ENCODE results near the gene CALR3.

The CALR3 gene

GRCh38 chr19:16532440-16533234 lies 36.7 kb upstream of the CALR3 start:
- no peak overlapping the region for H3K4me3 ChIP-seq (ENCODE audit: low read depth, low read length)
- peaks cover 96% of the 10 kb centered on the region for H3K36me3 ChIP-seq
- H3K9me3 ChIP-seq (ENCODE audit: severe bottlenecking): no peaks in the 10 kb centered on the region
- TF ChIP-seq CTCF (IDR thresholded peaks at IDR 0.05; ENCODE audit: low read depth, low read length): no peak
- no peak for DNase-seq
- no peaks in the 10 kb centered on the region for H3K27me3 ChIP-seq (ENCODE audit: insufficient read depth, low read depth, severe bottlenecking)
- no peak overlapping the region for H3K27ac ChIP-seq

- H3K4me3 ChIP-seq (ENCODE audit: low read depth, low read length): no peak overlapping the region
- no peak for TF ChIP-seq CTCF (IDR thresholded peaks at IDR 0.05; ENCODE audit: low read depth, low read length)
- H3K9me3 ChIP-seq (ENCODE audit: severe bottlenecking): no peaks in the 10 kb centered on the region
- no peaks in the 10 kb centered on the region for H3K27me3 ChIP-seq (ENCODE audit: insufficient read depth, low read depth, severe bottlenecking)
- DNase-seq: no peak
- H3K27ac ChIP-seq: no peak overlapping the region
- peaks cover 97% of the 10 kb centered on the region for H3K36me3 ChIP-seq
These were observed 35.4 kb upstream of the CALR3 start for GRCh38 chr19:16531380-16531669.

GRCh38 chr19:16530540-16531379 lies 34.8 kb upstream of the CALR3 start:
- Histone ChIP-seq H3K4me3 (ENCODE audit: low read depth, low read length) (no peak overlapping the region), H3K9me3 (ENCODE audit: severe bottlenecking) (no peaks in the 10 kb centered on the region), H3K36me3 (peaks cover 97% of the 10 kb centered on the region), H3K27ac (no peak overlapping the region), H3K27me3 (ENCODE audit: insufficient read depth, low read depth, severe bottlenecking) (no peaks in the 10 kb centered on the region)
- DNase-seq: no peak
- no peak for TF ChIP-seq CTCF (IDR thresholded peaks at IDR 0.05; ENCODE audit: low read depth, low read length)

- TF ChIP-seq CTCF (IDR thresholded peaks at IDR 0.05; ENCODE audit: low read depth, low read length): no peak
- Histone ChIP-seq H3K27ac (no peak overlapping the region), H3K4me3 (ENCODE audit: low read depth, low read length) (no peak overlapping the region), H3K27me3 (ENCODE audit: insufficient read depth, low read depth, severe bottlenecking) (no peaks in the 10 kb centered on the region), H3K9me3 (ENCODE audit: severe bottlenecking) (no peaks in the 10 kb centered on the region), H3K36me3 (peaks cover 97% of the 10 kb centered on the region)
- DNase-seq: no peak
These were observed 33.6 kb upstream of the CALR3 start for GRCh38 chr19:16529466-16530144.

- Histone ChIP-seq H3K27ac (no peak overlapping the region), H3K4me3 (ENCODE audit: low read depth, low read length) (no peak overlapping the region), H3K36me3 (peaks cover 98% of the 10 kb centered on the region), H3K9me3 (ENCODE audit: severe bottlenecking) (no peaks in the 10 kb centered on the region), H3K27me3 (ENCODE audit: insufficient read depth, low read depth, severe bottlenecking) (no peaks in the 10 kb centered on the region)
- DNase-seq: peak; percentile 55
- peak; percentile 80 for TF ChIP-seq CTCF (IDR thresholded peaks at IDR 0.05; ENCODE audit: low read depth, low read length)
These were observed 32.1 kb upstream of the CALR3 start for GRCh38 chr19:16527971-16528521.
